PC-3 (cell line): ENCODE measurements around the gene KPNA2. TPM values are rescaled to one million over a fixed set of nuclear protein-coding genes. Genes with fewer than 3 reads are reported as not detected.
"Not testable (repeated sequence)": the region's sequence is repeated elsewhere in the genome, so short reads cannot be mapped to it uniquely, and the experiment has no call there.

ENCODE experiments used
- ATAC-seq: fragments of 200-7000 bp; cut with Tn5 transposase; 2 replicates; pipeline ENCODE4 v1.9.1; 2020; ENCODE audit warnings: mild to moderate bottlenecking, moderate library complexity
- BruUV-seq: library from RNA; stranded (reverse); fragments of 400-500 nt; replicated peaks from 2 replicates; lab custom pipeline; 2021; lab: Mats Ljungman, UMichigan
- CTCF ChIA-PET: fragments of 300-600 bp; sonication (Branson Sonifier 250); formaldehyde crosslinking; loops from one replicate; lab custom pipeline; 2022; ENCODE audit warnings: antibody characterized with exemption; lab: Charles Lee
- POLR2A ChIA-PET: fragments of 300-600 bp; sonication (Branson Sonifier 250); formaldehyde crosslinking; loops from one replicate; lab custom pipeline; 2022; ENCODE audit warnings: antibody characterized with exemption; ENCODE audit not compliant: unreplicated experiment; lab: Charles Lee
- DNase-seq: peaks from one replicate; pipeline ENCODE4 v3.0.0-alpha.2; 2015
- H2AFZ ChIP-seq: fragments of 300-600 bp; sonication (generic); 2 replicates; pipeline ENCODE4 v1.6.0; 2016; ENCODE audit warnings: antibody characterized with exemption, low read length
- H3F3A ChIP-seq: fragments of 300-600 bp; sonication (generic); one replicate; pipeline ENCODE4 v1.6.0; 2017; ENCODE audit warnings: antibody characterized with exemption, low read length, control low read depth, mild to moderate bottlenecking; ENCODE audit not compliant: unreplicated experiment
- H3K27ac ChIP-seq: fragments of 300-600 bp; sonication (generic); 2 replicates; pipeline ENCODE4 v1.5.1; 2016; ENCODE audit warnings: mild to moderate bottlenecking, low read length
- H3K27me3 ChIP-seq: fragments of 300-600 bp; sonication (generic); 2 replicates; pipeline ENCODE4 v1.6.1; 2016; ENCODE audit warnings: low read length, mixed read lengths
- H3K36me3 ChIP-seq: fragments of 300-600 bp; sonication (generic); 2 replicates; pipeline ENCODE4 v1.6.1; 2016; ENCODE audit warnings: low read depth, mixed run types, low read length, mixed read lengths
- H3K4me1 ChIP-seq: fragments of 300-600 bp; sonication (generic); 2 replicates; pipeline ENCODE4 v1.5.1; 2016; ENCODE audit warnings: low read length; ENCODE audit not compliant: insufficient read depth
- H3K4me2 ChIP-seq: fragments of 300-600 bp; sonication (generic); 2 replicates; pipeline ENCODE4 v1.6.0; 2016; ENCODE audit warnings: low read length
- H3K4me3 ChIP-seq: fragments of 300-600 bp; sonication (generic); 2 replicates; pipeline ENCODE4 v1.5.1; 2016; ENCODE audit warnings: mild to moderate bottlenecking, low read length, mixed read lengths
- H3K79me2 ChIP-seq: fragments of 300-600 bp; sonication (generic); 2 replicates; pipeline ENCODE4 v1.6.1; 2017; ENCODE audit warnings: low read length, mixed read lengths
- H3K9ac ChIP-seq: fragments of 300-600 bp; sonication (generic); 2 replicates; pipeline ENCODE4 v1.6.0; 2016; ENCODE audit warnings: mild to moderate bottlenecking, low read length
- H3K9me2 ChIP-seq: fragments of 300-600 bp; sonication (generic); replicated peaks from 2 replicates; pipeline ENCODE4 v1.6.1; 2016; ENCODE audit warnings: mixed run types, low read length, mixed read lengths
- H3K9me3 ChIP-seq: fragments of 300-600 bp; sonication (generic); 2 replicates; pipeline ENCODE4 v1.6.1; 2016; ENCODE audit warnings: low read length, mixed read lengths
- H4K20me1 ChIP-seq: fragments of 300-600 bp; sonication (generic); 2 replicates; pipeline ENCODE4 v1.6.1; 2016; ENCODE audit warnings: low read length, mixed read lengths
- EZH2 ChIP-seq: fragments of 300-600 bp; sonication (generic); IDR thresholded peaks from one replicate; pipeline ENCODE4 v1.6.1; 2017; ENCODE audit warnings: antibody characterized with exemption, mild to moderate bottlenecking, low read length; ENCODE audit not compliant: unreplicated experiment
- EZH2phosphoT487 ChIP-seq: fragments of 300-600 bp; sonication (generic); IDR thresholded peaks from 2 replicates; pipeline ENCODE4 v1.6.1; 2018; ENCODE audit warnings: mild to moderate bottlenecking, antibody characterized with exemption, low read length, borderline replicate concordance
- intact Hi-C: fragments of 100-400 bp; cut with micrococcal nuclease; formaldehyde crosslinking; loops from 2 replicates; pipeline ENCODE4 v1.9.0; 2023
- total RNA-seq: library from RNA; depleted of rRNA; stranded (reverse); fragments of >200 nt; gene quantifications from 2 replicates; pipeline ENCODE4 v1.2.3, GENCODE V29; 2014
- TF ChIP-seq, protein P1 (sequence below): fragments of 300-600 bp; sonication (generic); conservative IDR thresholded peaks from 2 replicates; pipeline ENCODE4 v1.5.1; 2017; ENCODE audit warnings: antibody characterized with exemption, low read depth, mild to moderate bottlenecking, low read length

KPNA2 gene
- total RNA-seq, 1 experiment from 2014 or later, result 288 TPM

DNA sequence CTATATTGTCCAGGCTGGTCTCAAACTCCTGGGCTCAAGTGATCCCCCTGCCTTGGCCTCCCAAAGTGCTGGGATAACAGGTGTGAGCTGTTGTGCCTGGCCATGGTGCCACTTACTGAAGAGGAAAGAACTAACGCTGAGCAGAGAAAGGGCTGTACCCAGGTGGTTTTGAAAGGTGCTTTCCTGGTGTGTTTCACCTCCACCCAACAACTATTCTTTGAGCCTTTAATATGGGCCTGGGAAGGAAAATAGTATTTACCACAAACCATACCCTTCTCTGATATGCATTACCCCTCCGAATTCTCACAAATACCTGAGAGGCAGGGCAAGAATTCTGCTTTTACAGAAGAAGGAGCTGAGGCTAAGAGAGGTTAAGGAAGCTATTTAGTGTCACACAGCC is 24.8 kb downstream of the KPNA2 start:
- BruUV-seq, result no TSS peak
- Histone ChIP-seq H3K9ac (no peak overlapping the region), H3K4me2 (no peak overlapping the region), H3K4me3 (no peak overlapping the region), H4K20me1 (no peaks in the 10 kb centered on the region), H3K9me3 (no peaks in the 10 kb centered on the region), H3F3A (no peaks in the 10 kb centered on the region), H3K79me2 (no peaks in the 10 kb centered on the region), H3K27ac (no peak overlapping the region), H3K36me3 (no peaks in the 10 kb centered on the region), H3K27me3 (no peaks in the 10 kb centered on the region), H3K9me2 (no peaks in the 10 kb centered on the region), H3K4me1 (no peaks in the 10 kb centered on the region), H2AFZ (no peak overlapping the region)
- POLR2A ChIA-PET, result no interaction called here
- CTCF ChIA-PET, result no interaction called here
- DNase-seq (no peak), ATAC-seq (no peak)
- TF ChIP-seq, protein P1, sequence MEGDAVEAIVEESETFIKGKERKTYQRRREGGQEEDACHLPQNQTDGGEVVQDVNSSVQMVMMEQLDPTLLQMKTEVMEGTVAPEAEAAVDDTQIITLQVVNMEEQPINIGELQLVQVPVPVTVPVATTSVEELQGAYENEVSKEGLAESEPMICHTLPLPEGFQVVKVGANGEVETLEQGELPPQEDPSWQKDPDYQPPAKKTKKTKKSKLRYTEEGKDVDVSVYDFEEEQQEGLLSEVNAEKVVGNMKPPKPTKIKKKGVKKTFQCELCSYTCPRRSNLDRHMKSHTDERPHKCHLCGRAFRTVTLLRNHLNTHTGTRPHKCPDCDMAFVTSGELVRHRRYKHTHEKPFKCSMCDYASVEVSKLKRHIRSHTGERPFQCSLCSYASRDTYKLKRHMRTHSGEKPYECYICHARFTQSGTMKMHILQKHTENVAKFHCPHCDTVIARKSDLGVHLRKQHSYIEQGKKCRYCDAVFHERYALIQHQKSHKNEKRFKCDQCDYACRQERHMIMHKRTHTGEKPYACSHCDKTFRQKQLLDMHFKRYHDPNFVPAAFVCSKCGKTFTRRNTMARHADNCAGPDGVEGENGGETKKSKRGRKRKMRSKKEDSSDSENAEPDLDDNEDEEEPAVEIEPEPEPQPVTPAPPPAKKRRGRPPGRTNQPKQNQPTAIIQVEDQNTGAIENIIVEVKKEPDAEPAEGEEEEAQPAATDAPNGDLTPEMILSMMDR, result no peak
- TF ChIP-seq EZH2phosphoT487, result no peak
- TF ChIP-seq EZH2, result no peak
- intact Hi-C loops, result loop anchor here (10.0 kb wide), 1 partner anchor 134 kb away; no protein-coding TSS in a partner anchor

DNA sequence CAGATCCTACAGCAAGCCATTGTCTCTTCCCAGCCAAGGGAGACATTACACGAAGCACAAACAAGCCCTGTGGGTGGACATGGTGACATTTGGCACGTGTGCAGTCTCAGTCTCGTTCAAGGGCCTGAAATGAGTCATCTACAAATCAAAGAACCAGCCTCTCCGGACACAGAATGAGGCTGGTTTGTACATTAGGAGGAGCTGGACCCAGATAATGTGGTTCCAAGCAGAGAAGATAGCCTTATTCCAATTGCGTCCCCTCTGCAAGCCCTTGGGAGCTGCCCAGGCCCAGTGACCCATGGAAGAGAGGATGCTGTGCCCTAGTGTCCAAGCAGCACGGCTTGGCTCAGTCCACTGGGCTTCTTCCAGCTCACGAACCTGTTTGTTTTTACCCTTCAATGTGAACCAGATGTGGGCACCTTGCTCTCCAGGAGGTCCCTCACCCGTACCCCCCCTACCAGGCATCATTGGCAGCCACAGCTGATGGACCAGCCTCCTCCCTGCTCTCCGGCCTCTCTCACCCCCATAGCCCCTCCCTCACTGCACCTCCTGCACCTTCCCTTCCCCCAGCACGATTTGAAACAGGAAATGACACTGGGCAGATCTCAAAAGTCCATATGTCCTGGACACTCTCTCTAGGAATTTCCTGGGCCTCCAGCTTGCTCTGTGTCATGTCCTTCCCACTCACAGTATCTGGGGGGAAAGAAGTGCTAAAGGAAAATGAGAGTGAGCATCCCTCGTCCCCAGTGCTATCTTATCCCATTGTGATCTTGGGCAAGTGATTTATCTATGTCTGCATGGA is 26.2 kb downstream of the KPNA2 start:
- CTCF ChIA-PET, result no interaction called here
- Histone ChIP-seq H4K20me1 (no peaks in the 10 kb centered on the region), H2AFZ (0 out of 2 replicates have a peak overlapping the region, but pooled peaks have one; percentile 18), H3K79me2 (no peaks in the 10 kb centered on the region), H3K9me2 (no peaks in the 10 kb centered on the region), H3K4me3 (no peak overlapping the region), H3K27ac (no peak overlapping the region), H3K27me3 (no peaks in the 10 kb centered on the region), H3K9ac (no peak overlapping the region), H3K36me3 (no peaks in the 10 kb centered on the region), H3K9me3 (no peaks in the 10 kb centered on the region), H3K4me2 (no peak overlapping the region), H3K4me1 (no peaks in the 10 kb centered on the region), H3F3A (no peaks in the 10 kb centered on the region)
- TF ChIP-seq, protein P1, result no peak
- TF ChIP-seq EZH2 (no peak), EZH2phosphoT487 (no peak)
- intact Hi-C loops, result loop anchor here (10.0 kb wide), 1 partner anchor 133 kb away; no protein-coding TSS in a partner anchor
- no TSS peak for BruUV-seq
- ATAC-seq, result no peak
- no peak for DNase-seq
- POLR2A ChIA-PET, result no interaction called here

DNA sequence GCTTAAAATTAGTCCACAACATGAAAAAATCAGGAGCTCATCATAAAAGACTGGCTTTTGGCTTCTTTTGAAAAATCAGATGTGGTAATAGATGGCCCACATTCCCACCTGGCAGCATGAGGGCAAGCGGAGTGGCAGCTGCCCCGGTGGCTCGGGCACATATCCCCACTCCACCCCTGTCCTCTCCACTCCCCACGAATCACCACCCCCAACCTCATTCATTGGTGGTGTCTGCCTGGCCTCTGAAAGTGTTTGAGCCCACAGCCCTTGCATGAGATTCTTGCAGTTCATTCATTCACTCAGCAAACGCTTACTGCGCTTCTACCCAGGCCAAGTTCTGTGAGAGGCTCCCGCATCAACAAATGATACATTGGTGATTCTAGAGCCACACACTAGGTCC is 29.8 kb downstream of the KPNA2 start:
- H2AFZ ChIP-seq, H3F3A ChIP-seq, H3K36me3 ChIP-seq, H3K4me1 ChIP-seq, H3K9me2 ChIP-seq, DNase-seq, ATAC-seq, H3K4me2 ChIP-seq, H3K79me2 ChIP-seq, H3K4me3 ChIP-seq, CTCF ChIA-PET, H3K9ac ChIP-seq, H3K27ac ChIP-seq, H4K20me1 ChIP-seq, BruUV-seq, H3K27me3 ChIP-seq, POLR2A ChIA-PET, H3K9me3 ChIP-seq: not testable (repeated sequence)
- intact Hi-C loops, result loop anchor here (10.0 kb wide), 1 partner anchor 129 kb away; no protein-coding TSS in a partner anchor

DNA sequence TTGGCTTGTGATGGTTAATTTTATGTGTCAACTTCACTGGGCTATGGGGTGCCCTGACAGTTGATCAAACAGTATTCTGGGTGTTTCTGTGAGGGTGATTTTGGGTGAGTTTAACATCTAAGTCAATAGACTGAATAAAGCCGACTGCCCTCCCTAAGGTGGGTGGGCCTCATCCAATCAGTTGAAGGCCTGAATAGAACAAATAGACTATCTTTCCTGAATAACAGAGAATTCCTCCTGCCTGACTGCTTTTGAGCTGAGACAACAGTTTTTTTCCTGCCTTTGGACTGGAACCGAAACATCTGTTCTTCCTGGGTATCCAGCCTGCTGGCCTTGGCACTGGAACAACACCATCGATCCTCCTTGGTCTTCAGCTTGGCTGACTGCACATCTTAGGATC is 33.0 kb downstream of the KPNA2 start:
- CTCF ChIA-PET, H2AFZ ChIP-seq, H4K20me1 ChIP-seq, H3K27me3 ChIP-seq, DNase-seq, ATAC-seq, H3K9me3 ChIP-seq, H3K9me2 ChIP-seq, H3K9ac ChIP-seq, H3K36me3 ChIP-seq, H3K4me1 ChIP-seq, H3K27ac ChIP-seq, H3K4me2 ChIP-seq, H3K79me2 ChIP-seq, POLR2A ChIA-PET, H3F3A ChIP-seq, H3K4me3 ChIP-seq, BruUV-seq: not testable (repeated sequence)
- intact Hi-C loops, result loop anchor here (10.0 kb wide), 1 partner anchor 126 kb away; no protein-coding TSS in a partner anchor
